Fibroblast of lung (primary cell): Measurements from ENCODE around the gene WDR86. TPM values are rescaled to one million over a fixed set of nuclear protein-coding genes. Genes with fewer than 3 reads are reported as not detected.

Experiments used
- DNase-seq, 2 donors: peaks; one replicate each; pipeline versions ENCODE4 v3.0.0 to v3.0.0-alpha.2; 2010; ENCODE audit warnings: low read depth in 2 of 2
- H2AFZ ChIP-seq: 2 replicates; pipeline ENCODE4 v1.5.1; 2012; ENCODE audit warnings: low read length, control low read depth, inconsistent platforms
- H3K27ac ChIP-seq: 2 replicates; pipeline ENCODE4 v1.5.1; 2011; ENCODE audit warnings: low read length, control low read depth; ENCODE audit not compliant: insufficient read depth
- H3K27me3 ChIP-seq: 2 replicates; pipeline ENCODE4 v1.5.1; 2011; ENCODE audit warnings: mild to moderate bottlenecking, low read length; ENCODE audit not compliant: control insufficient read depth, insufficient read depth
- H3K36me3 ChIP-seq: 2 replicates; pipeline ENCODE4 v1.5.1; 2011; ENCODE audit warnings: low read length; ENCODE audit not compliant: control insufficient read depth, insufficient read depth
- H3K4me1 ChIP-seq: 2 replicates; pipeline ENCODE4 v1.5.1; 2011; ENCODE audit warnings: low read length; ENCODE audit not compliant: control insufficient read depth, insufficient read depth; ENCODE audit errors: extremely low read depth
- H3K4me2 ChIP-seq: 2 replicates; pipeline ENCODE4 v1.5.1; 2011; ENCODE audit warnings: low read length, control low read depth; ENCODE audit not compliant: insufficient read depth; ENCODE audit errors: extremely low read depth
- H3K4me3 ChIP-seq, 4 experiments: fragments of 200-600 bp in 1 of 4; sonication (generic) in 1 of 4; replicated peaks in 1 of 4; 2 replicates each; pipeline ENCODE4 v1.5.1; 2011 to 2016; ENCODE audit warnings: low read length in 4 of 4, low read depth in 3 of 4, mild to moderate bottlenecking in 3 of 4, control low read depth in 2 of 4, inconsistent platforms in 1 of 4, mixed read lengths in 1 of 4; ENCODE audit not compliant: insufficient read depth in 1 of 4; ENCODE audit errors: control extremely low read depth in 1 of 4
- H3K79me2 ChIP-seq: 2 replicates; pipeline ENCODE4 v1.5.1; 2012; ENCODE audit warnings: mild to moderate bottlenecking, low read length, inconsistent platforms; ENCODE audit not compliant: control insufficient read depth, insufficient read depth
- H3K9ac ChIP-seq: 2 replicates; pipeline ENCODE4 v1.5.1; 2011; ENCODE audit warnings: mild to moderate bottlenecking, low read length, control low read depth; ENCODE audit not compliant: insufficient read depth
- H3K9me3 ChIP-seq: 2 replicates; pipeline ENCODE4 v1.5.1; 2012; ENCODE audit warnings: low read depth, low read length; ENCODE audit not compliant: control insufficient read depth, insufficient read depth
- H4K20me1 ChIP-seq: 2 replicates; pipeline ENCODE4 v1.5.1; 2011; ENCODE audit warnings: low read length; ENCODE audit not compliant: control insufficient read depth, insufficient read depth; ENCODE audit errors: extremely low read depth
- CTCF ChIP-seq, 2 donors: IDR thresholded peaks in 1 of 2; conservative IDR thresholded peaks in 1 of 2; 1 replicate in 1 of 2; 2 replicates in 1 of 2; pipeline ENCODE4 v1.5.1; 2011 to 2012; ENCODE audit warnings: low read length in 2 of 2, control low read depth in 1 of 2, inconsistent platforms in 1 of 2, low read depth in 1 of 2, mild to moderate bottlenecking in 1 of 2
- EZH2 ChIP-seq: IDR thresholded peaks from 2 replicates; pipeline ENCODE4 v1.5.1; 2012; ENCODE audit warnings: low read length, control low read depth, mild to moderate bottlenecking; ENCODE audit errors: missing control alignments
- polyA plus RNA-seq, 2 donors: library from polyadenylated mRNA; depleted of rRNA in 1 of 2; stranded (reverse) in 1 of 2; unstranded in 1 of 2; fragments of >200 nt; gene quantifications; 2 replicates each; pipeline ENCODE4 v1.2.1, GENCODE V29; 2011 to 2012; ENCODE audit warnings: missing spikeins in 1 of 2
- total RNA-seq: library from RNA; depleted of rRNA; stranded (reverse); fragments of >200 nt; gene quantifications from 2 replicates; pipeline ENCODE4 v1.2.1, GENCODE V29; 2014

WDR86 gene
- total and polyA plus RNA-seq, 2 donors (not counting 1 experiment from before 2014, with no cell fraction given): 0.33 TPM; not detected in 1

GRCh38 chr7:151374726-151375125 is 35.1 kb downstream of the WDR86 start:
- no peak overlapping the region for H3K4me3 ChIP-seq
- H3K27me3 ChIP-seq: no peaks in the 10 kb centered on the region
- no peaks in the 10 kb centered on the region for H3K9me3 ChIP-seq
- H3K79me2 ChIP-seq: no peaks in the 10 kb centered on the region
- H3K4me2 ChIP-seq: no peak overlapping the region
- no peaks in the 10 kb centered on the region for H3K4me1 ChIP-seq
- no peaks in the 10 kb centered on the region for H4K20me1 ChIP-seq
- TF ChIP-seq CTCF (conservative IDR thresholded peaks at IDR 0.05 in 1 of 2, IDR thresholded peaks at IDR 0.05 in 1 of 2; ENCODE audit: low read depth in 1 of 2, low read length in 2 of 2) (no peak), EZH2 (no peak)
- no peak overlapping the region for H3K27ac ChIP-seq
- peaks cover 2% of the 10 kb centered on the region for H3K36me3 ChIP-seq
- H2AFZ ChIP-seq: no peak overlapping the region
- no peak overlapping the region for H3K9ac ChIP-seq
- no peak for DNase-seq

- Histone ChIP-seq H3K27ac (no peak overlapping the region), H3K9ac (no peak overlapping the region), H3K79me2 (no peaks in the 10 kb centered on the region), H3K4me2 (no peak overlapping the region), H3K9me3 (no peaks in the 10 kb centered on the region), H3K36me3 (peaks cover 2% of the 10 kb centered on the region), H3K4me3 (no peak overlapping the region), H4K20me1 (no peaks in the 10 kb centered on the region), H2AFZ (no peak overlapping the region), H3K4me1 (no peaks in the 10 kb centered on the region), H3K27me3 (no peaks in the 10 kb centered on the region)
- no peak for DNase-seq
- TF ChIP-seq EZH2 (no peak), CTCF (conservative IDR thresholded peaks at IDR 0.05 in 1 of 2, IDR thresholded peaks at IDR 0.05 in 1 of 2; ENCODE audit: low read depth in 1 of 2, low read length in 2 of 2) (no peak)
Measured at GRCh38 chr7:151374139-151374538, 35.7 kb downstream of the WDR86 start.

- peaks cover 2% of the 10 kb centered on the region for H3K36me3 ChIP-seq
- H3K79me2 ChIP-seq: no peaks in the 10 kb centered on the region
- no peaks in the 10 kb centered on the region for H4K20me1 ChIP-seq
- no peak overlapping the region for H3K4me3 ChIP-seq
- TF ChIP-seq CTCF (conservative IDR thresholded peaks at IDR 0.05 in 1 of 2, IDR thresholded peaks at IDR 0.05 in 1 of 2; ENCODE audit: low read depth in 1 of 2, low read length in 2 of 2): no peak
- TF ChIP-seq EZH2: no peak
- no peak overlapping the region for H2AFZ ChIP-seq
- H3K9me3 ChIP-seq: no peaks in the 10 kb centered on the region
- DNase-seq: no peak
- H3K27ac ChIP-seq: no peak overlapping the region
- no peak overlapping the region for H3K9ac ChIP-seq
- H3K4me2 ChIP-seq: no peak overlapping the region
- H3K27me3 ChIP-seq: no peaks in the 10 kb centered on the region
- no peaks in the 10 kb centered on the region for H3K4me1 ChIP-seq
Measured at GRCh38 chr7:151373599-151373998, 36.2 kb downstream of the WDR86 start.
